Measurements from ENCODE around the gene LSM4. TPM values are rescaled to one million over a fixed set of nuclear protein-coding genes. Genes with fewer than 3 reads are reported as not detected.

Gene LSM4
- total RNA-seq, 1 donor from 2014 or later, result 72.3 TPM

- Histone ChIP-seq H3K27ac (peak overlapping the region; percentile 86), H3K4me3 (peak overlapping the region; percentile 88), H3K4me1 (peaks cover 66% of the 10 kb centered on the region), H3K9me3 (no peaks in the 10 kb centered on the region), H3K27me3 (ENCODE audit: low read depth) (no peaks in the 10 kb centered on the region), H3K36me3 (no peaks in the 10 kb centered on the region)
- ATAC-seq (no peak), DNase-seq (no peak)
- intact Hi-C loops (cut with DNase I), result loop anchor here (10.0 kb wide), 1 partner anchor 47 kb away; the partner anchor contains the start of gene IQCN
- TF ChIP-seq, protein P1, sequence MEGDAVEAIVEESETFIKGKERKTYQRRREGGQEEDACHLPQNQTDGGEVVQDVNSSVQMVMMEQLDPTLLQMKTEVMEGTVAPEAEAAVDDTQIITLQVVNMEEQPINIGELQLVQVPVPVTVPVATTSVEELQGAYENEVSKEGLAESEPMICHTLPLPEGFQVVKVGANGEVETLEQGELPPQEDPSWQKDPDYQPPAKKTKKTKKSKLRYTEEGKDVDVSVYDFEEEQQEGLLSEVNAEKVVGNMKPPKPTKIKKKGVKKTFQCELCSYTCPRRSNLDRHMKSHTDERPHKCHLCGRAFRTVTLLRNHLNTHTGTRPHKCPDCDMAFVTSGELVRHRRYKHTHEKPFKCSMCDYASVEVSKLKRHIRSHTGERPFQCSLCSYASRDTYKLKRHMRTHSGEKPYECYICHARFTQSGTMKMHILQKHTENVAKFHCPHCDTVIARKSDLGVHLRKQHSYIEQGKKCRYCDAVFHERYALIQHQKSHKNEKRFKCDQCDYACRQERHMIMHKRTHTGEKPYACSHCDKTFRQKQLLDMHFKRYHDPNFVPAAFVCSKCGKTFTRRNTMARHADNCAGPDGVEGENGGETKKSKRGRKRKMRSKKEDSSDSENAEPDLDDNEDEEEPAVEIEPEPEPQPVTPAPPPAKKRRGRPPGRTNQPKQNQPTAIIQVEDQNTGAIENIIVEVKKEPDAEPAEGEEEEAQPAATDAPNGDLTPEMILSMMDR (IDR thresholded peaks at IDR 0.05), result no peak
Measured at GRCh38 chr19:18321734-18322102, 1.2 kb downstream of the LSM4 start.

GRCh38 chr19:18320865-18321733 is 1.8 kb downstream of the LSM4 start:
- TF ChIP-seq, protein P1 (IDR thresholded peaks at IDR 0.05), result no peak
- no peaks in the 10 kb centered on the region for H3K9me3 ChIP-seq
- H3K4me3 ChIP-seq, result no peak overlapping the region
- H3K36me3 ChIP-seq, result no peaks in the 10 kb centered on the region
- DNase-seq (peak; percentile 65), ATAC-seq (no peak)
- H3K27me3 ChIP-seq (ENCODE audit: low read depth), result no peaks in the 10 kb centered on the region
- peak overlapping the region; percentile 86 for H3K27ac ChIP-seq
- H3K4me1 ChIP-seq, result peaks cover 66% of the 10 kb centered on the region
- intact Hi-C loops (cut with DNase I), result loop anchor here (10.0 kb wide), 1 partner anchor 46 kb away; the partner anchor contains the start of gene IQCN

- Histone ChIP-seq H3K27me3 (ENCODE audit: low read depth) (no peaks in the 10 kb centered on the region), H3K9me3 (no peaks in the 10 kb centered on the region), H3K36me3 (peaks cover 8% of the 10 kb centered on the region), H3K4me1 (peaks cover 66% of the 10 kb centered on the region), H3K27ac (peak overlapping the region; percentile 86), H3K4me3 (no peak overlapping the region)
- DNase-seq (peak; percentile 66), ATAC-seq (peak; percentile 2 to 7)
- intact Hi-C loops (cut with DNase I), result loop anchor here (10.0 kb wide), 1 partner anchor 45 kb away; the partner anchor contains the start of gene IQCN
- TF ChIP-seq, protein P1 (IDR thresholded peaks at IDR 0.05), result no peak
Measured at GRCh38 chr19:18319591-18320135, 3.2 kb downstream of the LSM4 start.

GRCh38 chr19:18317961-18318800 is 4.7 kb downstream of the LSM4 start:
- H3K4me3 ChIP-seq, result peak overlapping the region; percentile 27
- DNase-seq, result peak; percentile 65
- peak overlapping the region; percentile 86 for H3K27ac ChIP-seq
- H3K4me1 ChIP-seq, result peaks cover 56% of the 10 kb centered on the region
- no peak for ATAC-seq
- H3K36me3 ChIP-seq, result peaks cover 21% of the 10 kb centered on the region
- intact Hi-C loops (cut with DNase I), result no loop called here
- no peaks in the 10 kb centered on the region for H3K9me3 ChIP-seq
- TF ChIP-seq, protein P1 (IDR thresholded peaks at IDR 0.05), result no peak
- no peaks in the 10 kb centered on the region for H3K27me3 ChIP-seq (ENCODE audit: low read depth)

DNA sequence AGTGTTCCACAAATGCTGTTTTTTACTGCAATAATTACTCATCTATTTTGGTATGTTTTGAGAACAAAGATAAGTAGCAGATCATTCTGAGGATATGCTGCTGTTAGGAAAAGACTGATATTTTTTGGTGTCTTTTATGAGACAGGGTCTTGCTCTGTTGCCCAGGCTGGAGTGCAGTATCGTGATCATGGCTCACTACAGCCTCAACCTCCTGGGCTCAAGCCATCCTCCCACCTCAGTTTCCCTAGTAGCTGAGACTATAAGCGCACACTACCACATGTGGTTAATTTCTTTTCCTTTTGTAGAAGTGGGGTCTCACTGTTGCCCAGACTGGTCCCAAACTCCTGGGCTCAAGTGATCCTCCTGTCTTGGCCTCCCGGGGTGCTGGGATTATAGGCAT is 9.5 kb downstream of the LSM4 start:
- Histone ChIP-seq H3K4me3 (no peak overlapping the region), H3K27me3 (ENCODE audit: low read depth) (no peaks in the 10 kb centered on the region), H3K4me1 (peaks cover 12% of the 10 kb centered on the region), H3K36me3 (peaks cover 54% of the 10 kb centered on the region), H3K9me3 (no peaks in the 10 kb centered on the region), H3K27ac (no peak overlapping the region)
- DNase-seq (no peak), ATAC-seq (no peak)
- intact Hi-C loops (cut with DNase I), result no loop called here
- TF ChIP-seq, protein P1 (IDR thresholded peaks at IDR 0.05), result no peak
